Measurements from ENCODE around the gene MAP3K10. TPM values are rescaled to one million over a fixed set of nuclear protein-coding genes. Genes with fewer than 3 reads are reported as not detected.

Gene MAP3K10
- total and polyA plus RNA-seq, 2 of the 4 experiments (the other 2 are of a cell fraction): 1.8 to 5.5 TPM

DNA sequence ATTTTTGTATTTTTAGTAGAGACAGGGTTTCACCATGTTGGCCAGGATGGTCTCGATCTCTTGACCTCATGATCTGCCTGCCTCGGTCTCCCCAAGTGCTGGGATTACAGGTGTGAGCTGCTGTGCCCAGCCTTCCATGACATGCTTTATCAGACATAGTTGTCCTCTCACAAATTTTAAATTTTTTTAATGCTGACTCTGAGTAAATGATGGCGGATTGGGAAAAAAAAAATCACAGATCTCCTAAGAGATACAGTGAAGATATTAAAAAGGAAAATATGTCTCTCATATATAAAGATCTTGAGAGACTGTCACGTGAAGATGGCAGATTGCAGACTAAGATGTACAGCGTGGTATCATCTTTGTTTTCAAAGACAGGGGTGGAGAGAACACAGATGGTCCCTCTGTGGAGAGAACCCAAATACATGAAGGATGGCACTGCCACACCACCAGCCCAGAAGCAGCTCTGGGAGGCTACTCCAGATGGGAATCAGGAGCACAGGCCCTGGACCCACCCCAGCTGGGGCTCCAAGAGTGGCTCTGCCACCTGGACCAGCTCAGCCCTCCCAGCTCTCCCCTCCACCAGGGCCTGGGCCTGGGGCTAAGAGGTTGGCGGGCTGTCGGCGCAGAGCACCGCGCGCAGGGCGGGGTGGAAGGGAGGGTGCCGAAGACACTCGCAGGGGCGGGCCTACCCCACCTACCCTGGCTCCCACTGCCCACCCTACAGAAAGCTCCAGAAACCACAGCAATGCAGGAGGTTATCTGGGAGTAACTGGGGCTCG is 55.3 kb downstream of the MAP3K10 start:
- H2BK20ac ChIP-seq (ENCODE audit: low read depth, low read length): no peak overlapping the region
- peaks cover 17% of the 10 kb centered on the region for H3K9me1 ChIP-seq (ENCODE audit: insufficient read depth, low read length)
- H3K27me3 ChIP-seq (ENCODE audit: control insufficient read depth, insufficient read depth, low read length): no peaks in the 10 kb centered on the region
- dilution Hi-C loops (cut with HindIII; ENCODE audit: low sequenced_read_pairs, unreplicated experiment) (no loop called here), in situ Hi-C loops (cut with MboI; ENCODE audit: low sequenced_read_pairs) (no loop called here), intact Hi-C loops (cut with micrococcal nuclease) (no loop called here)
- BruUV-seq (replicated peaks): no TSS peak
- no peak overlapping the region for H3K4ac ChIP-seq (ENCODE audit: low read depth, low read length)
- H2BK15ac ChIP-seq (ENCODE audit: low read depth, low read length): no peak overlapping the region
- no peak for DNase-seq
- no peak overlapping the region for H4K8ac ChIP-seq (ENCODE audit: low read depth in 2 of 2, low read length in 2 of 2)
- no peak overlapping the region for H3K18ac ChIP-seq (ENCODE audit: low read depth, low read length)
- H2BK5ac ChIP-seq (ENCODE audit: low read depth, low read length, poor library complexity, severe bottlenecking): no peak overlapping the region
- H2AK5ac ChIP-seq (ENCODE audit: low read depth, low read length): no peak overlapping the region
- no peak overlapping the region for H3K4me3 ChIP-seq (ENCODE audit: insufficient read depth, low read depth, low read length)
- H3K36me3 ChIP-seq (ENCODE audit: control insufficient read depth, insufficient read depth, low read length): peaks cover 16% of the 10 kb centered on the region
- H4K5ac ChIP-seq (ENCODE audit: low read depth, low read length): no peak overlapping the region
- no peaks in the 10 kb centered on the region for H3K4me1 ChIP-seq (ENCODE audit: control insufficient read depth, insufficient read depth, low read length)
- H4K91ac ChIP-seq (ENCODE audit: insufficient read depth, low read depth, low read length): no peak overlapping the region
- H2BK120ac ChIP-seq (ENCODE audit: low read depth, low read length): no peak overlapping the region
- H3K4me2 ChIP-seq (ENCODE audit: low read depth, low read length): no peak overlapping the region
- POLR2A ChIA-PET (ENCODE audit: unreplicated experiment): no interaction called here
- no peak overlapping the region for H3K23ac ChIP-seq (ENCODE audit: low read depth, low read length)
- H2AFZ ChIP-seq (replicated peaks; ENCODE audit: low read length, poor library complexity): no peak overlapping the region
- no peak for TF ChIP-seq RAD21 (IDR thresholded peaks at IDR 0.05; ENCODE audit: low read length)
- TF ChIP-seq MAFK (IDR thresholded peaks at IDR 0.05; ENCODE audit: low read depth, low read length): peak; percentile 47
- H2AK9ac ChIP-seq (replicated peaks; ENCODE audit: low read depth, low read length, poor library complexity): no peak overlapping the region
- peaks cover 15% of the 10 kb centered on the region for H4K20me1 ChIP-seq (ENCODE audit: insufficient read depth, low read length)
- no peak overlapping the region for H3K14ac ChIP-seq (replicated peaks; ENCODE audit: low read depth, low read length)
- H3K9ac ChIP-seq (ENCODE audit: low read depth, low read length): no peak overlapping the region
- WGBS, 2 experiments (ENCODE audit: extremely low coverage in 2 of 2, insufficient read length in 1 of 2): 80% methylated on average over 1 of the region's 16 CpGs; no CpG with 5 or more reads in 1 of the 2 experiments
- peaks cover 25 to 64% of the 10 kb centered on the region in 2 experiments for H3K79me1 ChIP-seq (ENCODE audit: low read depth in 1 of 2, low read length in 2 of 2)
- CTCF ChIA-PET: no interaction called here
- H3K27ac ChIP-seq (ENCODE audit: insufficient read depth, low read length): no peak overlapping the region
- ATAC-seq (ENCODE audit: low read depth): no peak
- H3K9me3 ChIP-seq (ENCODE audit: control insufficient read depth, insufficient read depth, low read length): no peaks in the 10 kb centered on the region
- H3K56ac ChIP-seq (ENCODE audit: extremely low read depth, insufficient read depth, low read length): no peak overlapping the region
